Hematopoietic multipotent progenitor cell treated with erythropoietin and hydrocortisone succinate and interleukin-3 and kit ligand, for 6 days (in vitro differentiated cells): ENCODE results near the gene LTO1.
A peak's percentile ranks its signal among the peaks of the same experiment; 100 is the strongest.

Experiments used
- DNase-seq: peaks from one replicate; pipeline ENCODE4 v3.0.0-alpha.2; 2015

LTO1 gene

DNA sequence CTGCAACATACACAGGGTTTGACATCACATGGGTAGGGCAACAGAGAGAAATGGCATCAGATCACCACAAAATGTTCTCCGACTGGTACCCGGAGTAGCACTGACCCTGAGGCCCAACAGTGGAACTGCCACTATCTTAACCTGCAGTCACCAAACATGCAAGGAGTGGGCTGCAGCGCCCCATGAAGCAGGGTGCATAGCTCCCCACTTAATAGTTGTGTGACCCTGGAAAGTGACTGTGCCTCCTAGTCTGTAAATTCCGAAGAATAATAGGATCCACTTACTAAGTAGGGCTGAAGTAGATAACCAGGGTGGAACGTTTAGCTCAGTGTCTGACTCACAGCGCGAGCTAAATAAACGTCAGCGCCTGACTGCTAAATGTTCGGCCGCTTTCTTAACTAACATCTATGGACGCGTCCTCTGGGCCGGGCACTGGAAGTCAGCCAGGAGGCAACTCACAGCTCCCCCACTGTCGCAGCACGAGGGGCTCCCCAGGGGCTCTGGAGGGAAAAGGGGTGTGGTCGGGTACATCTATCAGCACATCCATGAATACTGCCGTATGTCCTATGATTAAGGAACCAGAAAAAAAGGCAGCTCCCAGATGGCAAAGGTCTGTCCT is 777 bp downstream of the LTO1 start:
- DNase-seq, result peak; percentile 80

DNA sequence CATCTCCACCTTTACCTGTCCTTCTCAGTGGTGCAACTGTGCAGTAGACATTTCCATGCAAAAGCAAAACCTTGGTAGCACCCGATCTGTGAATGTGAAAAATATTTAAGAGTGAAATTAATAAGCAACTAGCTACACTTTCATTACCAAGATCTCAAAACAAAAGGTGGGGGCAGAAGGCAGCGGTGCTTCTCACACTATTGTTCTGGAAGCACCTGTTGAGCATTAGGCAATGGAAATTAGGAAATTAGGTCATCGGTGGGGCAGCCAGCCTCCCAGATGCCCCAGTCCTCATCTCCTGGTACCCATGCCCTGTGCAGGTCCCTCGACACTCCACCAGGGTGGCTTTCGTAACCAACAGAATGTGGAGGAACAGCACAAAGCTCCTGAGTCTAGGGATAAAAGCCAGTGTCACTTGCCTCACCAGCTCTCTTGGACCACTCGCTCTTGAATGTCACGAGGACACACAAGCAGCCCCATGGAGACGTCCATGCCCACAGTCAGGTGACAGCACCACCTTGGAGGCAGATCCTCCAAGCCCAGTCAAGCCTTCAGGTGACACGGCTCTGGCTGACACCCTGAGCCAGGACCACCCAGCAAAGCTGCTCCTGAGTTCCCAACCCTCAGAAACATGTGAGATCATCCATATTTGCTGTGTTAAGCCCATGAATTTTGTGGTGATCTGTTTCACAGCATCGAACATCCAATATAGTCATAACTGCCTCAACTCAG is 3.3 kb downstream of the LTO1 start:
- no peak for DNase-seq

DNA sequence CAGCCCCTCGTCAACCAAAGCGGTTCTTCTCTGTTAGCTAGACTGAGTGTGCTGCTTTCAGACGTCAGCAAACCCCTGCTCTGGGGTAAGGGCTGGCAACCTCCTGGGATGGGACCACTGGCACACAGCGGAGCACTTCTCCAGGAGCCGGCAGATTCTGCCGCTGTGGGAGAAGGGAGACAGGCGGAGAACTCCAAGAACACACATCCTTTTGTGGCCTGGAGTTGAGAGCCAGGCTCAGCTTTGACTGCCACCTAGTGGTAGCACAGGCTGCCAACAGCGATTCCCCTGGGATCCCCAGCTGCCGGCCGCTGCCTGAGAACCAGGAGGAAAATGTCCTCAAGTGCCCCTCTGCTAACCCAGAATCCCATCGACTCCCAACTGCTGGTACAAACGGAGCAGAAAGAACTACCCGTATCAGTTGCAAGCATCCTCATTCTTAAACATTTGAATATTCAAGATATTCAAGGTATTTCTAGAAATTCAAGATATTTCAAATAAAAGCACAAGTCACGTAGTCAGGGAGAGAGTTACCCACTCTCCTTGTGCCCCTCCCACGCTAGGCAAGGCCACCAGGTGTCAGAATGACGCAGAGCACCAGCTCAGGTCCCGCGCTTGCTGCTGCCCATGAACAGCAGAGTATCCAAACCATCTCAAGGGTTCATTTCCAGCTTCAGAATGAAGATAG is 4.9 kb downstream of the LTO1 start:
- peak; percentile 84 for DNase-seq

DNA sequence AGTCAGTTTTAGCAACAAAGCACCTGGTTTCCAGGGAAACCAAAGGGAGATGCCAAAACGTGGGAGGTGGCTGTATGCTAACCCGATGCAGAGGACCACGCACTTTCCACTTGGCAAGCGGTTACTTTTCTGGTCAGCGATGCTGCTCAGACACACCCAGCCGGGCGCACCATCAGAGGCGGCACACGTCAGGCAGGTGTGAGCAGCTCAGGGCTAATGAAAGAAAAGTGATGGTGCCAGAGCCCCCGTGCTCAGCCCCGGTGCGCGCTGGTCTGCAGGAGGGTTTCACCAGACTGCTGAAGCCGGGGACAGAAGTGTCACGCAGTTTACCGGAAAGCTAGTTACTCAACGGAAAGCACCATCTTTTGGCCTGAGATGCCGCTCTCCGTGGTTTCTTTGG is 5.7 kb downstream of the LTO1 start:
- no peak for DNase-seq

DNA sequence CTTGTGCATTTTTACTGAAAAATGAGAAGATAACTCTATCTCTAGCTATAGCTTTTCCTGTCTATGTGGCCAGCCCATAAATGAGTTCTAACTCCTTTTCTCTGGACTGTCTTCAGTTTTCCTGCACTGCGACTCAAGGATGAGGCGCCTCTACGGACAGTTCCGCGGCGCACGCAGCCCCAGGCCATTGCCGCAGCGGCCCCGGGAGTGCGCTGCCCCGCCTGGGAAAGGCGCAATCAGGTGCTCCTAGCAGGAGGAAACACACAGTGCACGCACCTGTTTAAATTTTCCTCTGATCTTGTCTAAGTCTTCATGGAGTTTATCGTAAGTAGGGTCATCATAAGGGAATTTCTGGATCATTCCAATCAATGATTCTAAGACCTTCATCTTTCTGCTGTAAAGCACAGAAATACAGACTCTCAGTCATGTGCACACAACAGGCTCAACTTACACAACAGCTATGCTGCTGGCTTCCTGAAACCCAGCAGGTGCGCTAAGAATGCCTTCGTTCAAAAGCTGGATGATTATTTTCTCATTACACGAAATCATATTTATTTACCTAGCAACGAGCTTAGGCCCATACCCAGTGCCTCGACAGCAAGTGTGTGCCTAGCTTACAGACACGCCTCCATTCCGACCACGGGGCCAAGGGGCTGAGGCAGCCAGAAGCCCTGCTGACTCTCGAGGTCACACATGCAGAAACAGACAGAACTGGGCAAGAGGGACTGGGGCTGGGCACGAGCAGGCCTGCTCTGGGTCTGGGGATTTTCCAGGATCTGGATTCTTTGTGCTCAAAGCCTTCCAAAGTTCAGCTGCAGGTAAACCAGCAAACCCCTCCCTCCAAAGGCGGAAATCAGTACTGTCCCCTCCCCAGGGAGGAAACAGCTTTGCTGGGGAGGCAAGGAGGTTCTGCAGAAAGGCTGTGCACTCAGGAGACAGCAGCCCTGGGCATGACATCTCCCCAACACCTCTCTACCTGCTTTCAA is 7.2 kb downstream of the LTO1 start:
- no peak for DNase-seq

DNA sequence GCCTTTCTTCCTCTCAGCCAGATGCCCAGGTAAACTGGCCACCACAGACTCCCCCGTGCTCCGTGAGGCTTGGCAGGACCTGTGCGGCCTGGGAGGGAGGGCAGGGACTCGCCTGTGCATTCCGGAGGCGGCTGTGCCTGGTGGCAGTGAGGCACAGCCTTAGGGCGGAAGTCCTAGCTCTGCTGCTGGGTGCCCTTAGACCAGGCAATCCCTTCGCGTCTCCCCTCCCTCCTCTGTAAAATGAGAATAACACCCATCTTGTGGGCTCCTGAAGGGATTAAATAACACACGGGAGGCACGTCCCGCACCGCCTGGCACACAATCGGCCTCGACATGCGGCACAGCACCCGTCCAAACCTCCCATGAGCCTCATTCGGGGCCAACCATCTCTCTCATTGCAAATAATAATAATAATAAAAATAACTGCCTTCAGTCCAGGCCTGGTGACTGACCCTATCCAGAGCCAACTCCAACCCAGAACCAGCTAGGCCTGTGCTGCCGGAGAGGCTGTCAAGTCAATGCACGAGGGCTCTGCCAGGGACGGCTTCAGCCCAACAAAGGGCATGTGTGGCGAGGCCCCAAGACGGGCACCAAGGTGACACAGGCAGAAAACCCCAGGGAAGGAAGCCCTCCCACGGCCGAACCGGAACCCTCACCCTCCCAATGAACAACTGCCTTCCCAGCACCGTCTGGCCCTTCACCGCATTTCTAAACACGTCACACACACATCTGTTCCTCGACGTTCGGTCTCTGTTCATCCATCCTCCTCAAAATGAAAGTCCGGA is 8.2 kb downstream of the LTO1 start:
- DNase-seq, result no peak

DNA sequence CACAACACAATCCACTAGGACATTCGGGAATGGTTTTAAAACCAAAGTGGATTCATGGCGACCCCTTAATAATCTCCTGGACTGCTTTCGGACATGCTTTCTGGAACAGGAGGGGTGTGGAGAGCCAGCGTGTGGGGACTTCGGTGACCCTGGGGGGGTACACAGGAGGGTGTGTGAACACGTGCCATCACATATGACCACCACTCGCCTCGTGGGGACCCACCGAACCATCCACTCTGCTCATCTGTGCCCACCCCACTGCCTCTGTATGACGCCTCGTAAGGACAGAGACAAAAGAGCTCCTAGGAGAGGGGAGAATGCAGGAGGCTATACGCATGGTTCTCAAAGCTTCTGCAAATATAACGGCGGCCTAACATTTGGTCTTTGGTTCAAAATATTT is 8.9 kb downstream of the LTO1 start:
- DNase-seq, result no peak

DNA sequence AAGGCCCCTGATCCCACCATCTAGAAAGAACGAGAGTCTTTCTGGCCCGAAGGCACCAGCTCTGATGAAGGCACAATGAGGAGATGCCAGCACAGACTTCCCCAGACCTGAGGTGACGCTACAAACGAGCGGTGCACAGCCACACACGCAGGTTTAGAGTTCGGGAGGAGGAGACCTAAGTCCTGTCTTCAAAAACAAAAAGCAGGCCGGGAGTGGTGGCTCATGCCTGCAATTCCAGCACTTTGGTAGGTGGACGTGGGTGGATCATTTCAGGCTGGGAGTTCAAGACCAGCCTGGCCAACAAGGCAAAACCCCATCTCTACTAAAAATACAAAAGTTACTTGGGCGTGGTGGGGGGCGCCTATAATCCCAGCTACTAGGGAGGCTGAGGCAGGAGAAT is 9.5 kb downstream of the LTO1 start:
- DNase-seq, result no peak

DNA sequence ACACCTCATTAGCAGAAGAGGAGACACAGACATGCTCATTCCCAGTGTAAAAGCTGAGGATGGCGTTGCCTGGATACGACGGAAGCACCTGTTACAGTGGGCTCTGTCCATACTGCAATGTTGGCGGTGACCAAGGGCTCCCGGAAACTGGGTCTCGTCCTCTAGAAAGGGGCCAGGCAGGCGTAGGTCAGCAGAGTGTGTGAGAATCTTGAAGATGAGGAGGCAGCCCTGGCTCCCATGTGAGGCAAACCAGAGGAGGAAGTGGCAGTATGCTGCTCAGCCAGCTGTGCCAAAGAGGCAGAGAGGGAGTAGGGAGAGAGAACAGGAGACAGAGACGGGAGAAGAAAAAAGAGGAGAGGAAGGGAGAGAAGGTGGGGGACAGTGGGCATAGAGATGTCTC is 10.3 kb downstream of the LTO1 start:
- no peak for DNase-seq

DNA sequence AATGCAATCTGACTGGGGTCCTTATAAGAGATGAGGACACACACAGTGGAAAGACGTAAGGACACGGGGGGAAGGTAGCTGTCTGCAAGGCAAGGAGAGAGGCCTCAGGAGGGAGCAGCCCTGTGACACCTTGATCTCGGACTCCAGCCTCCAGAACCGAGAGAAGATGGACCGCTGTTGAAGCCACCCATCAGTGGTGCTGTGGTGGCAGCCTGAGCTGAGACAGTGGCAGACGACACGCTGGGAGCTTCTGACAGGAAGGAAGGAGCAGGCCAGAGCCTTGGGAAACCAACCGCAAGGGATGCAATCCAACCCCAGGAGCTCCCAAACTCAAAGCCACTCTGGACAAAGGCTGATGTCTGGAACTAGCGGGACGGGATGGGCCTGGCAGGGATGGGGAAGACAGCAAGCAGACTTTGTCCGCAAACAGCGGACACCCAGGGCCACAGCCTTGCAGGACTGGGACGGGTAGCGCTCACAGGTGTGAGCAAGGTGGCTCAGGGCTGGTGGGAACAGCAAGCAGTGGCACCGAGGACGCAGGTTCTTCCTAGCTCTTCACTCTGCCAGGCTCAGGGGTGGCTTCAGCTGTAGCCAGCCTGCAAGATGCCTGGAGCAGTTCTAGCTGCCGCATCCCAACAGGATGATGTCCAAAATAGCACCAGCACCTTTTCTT is 10.9 kb downstream of the LTO1 start:
- DNase-seq, result no peak

DNA sequence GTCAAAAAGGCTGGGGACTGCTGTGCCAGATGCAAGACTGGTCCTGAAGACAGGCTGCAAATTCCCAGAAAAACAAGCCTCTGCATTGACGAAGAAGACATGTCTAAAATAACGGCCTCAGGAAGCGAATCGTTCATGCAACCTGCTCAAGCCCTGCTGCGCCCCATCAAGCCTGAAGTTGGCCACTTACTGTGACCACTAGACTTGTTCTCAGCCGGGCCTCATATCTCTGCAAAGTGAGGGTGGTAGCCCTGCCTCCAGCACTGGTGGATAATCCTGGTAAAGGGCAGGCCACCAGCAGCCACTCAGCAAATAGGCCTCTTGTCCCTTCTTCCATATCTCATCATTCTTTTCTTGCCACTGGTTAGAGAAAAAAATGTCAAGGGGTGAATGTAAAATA is 11.8 kb downstream of the LTO1 start:
- DNase-seq, result no peak

DNA sequence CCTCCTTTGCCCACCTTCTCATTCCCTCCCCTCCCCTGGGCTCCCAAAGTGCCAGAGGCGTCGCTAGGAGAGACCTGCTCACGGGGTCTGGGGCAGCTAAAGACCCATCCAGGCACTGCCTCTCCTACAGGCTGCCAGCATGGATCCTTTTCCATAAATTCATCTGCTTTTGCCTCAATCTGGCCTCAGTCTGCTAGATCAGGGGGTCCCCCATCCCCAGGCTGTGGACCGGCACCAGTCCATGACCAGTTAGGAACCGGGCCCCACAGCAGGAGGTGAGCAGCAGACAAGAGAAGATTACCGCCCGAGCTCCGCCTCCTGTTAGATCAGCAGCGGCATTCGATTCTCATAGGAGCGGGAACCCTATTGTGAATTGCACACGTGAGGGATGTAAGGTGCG is 12.3 kb downstream of the LTO1 start:
- no peak for DNase-seq

DNA sequence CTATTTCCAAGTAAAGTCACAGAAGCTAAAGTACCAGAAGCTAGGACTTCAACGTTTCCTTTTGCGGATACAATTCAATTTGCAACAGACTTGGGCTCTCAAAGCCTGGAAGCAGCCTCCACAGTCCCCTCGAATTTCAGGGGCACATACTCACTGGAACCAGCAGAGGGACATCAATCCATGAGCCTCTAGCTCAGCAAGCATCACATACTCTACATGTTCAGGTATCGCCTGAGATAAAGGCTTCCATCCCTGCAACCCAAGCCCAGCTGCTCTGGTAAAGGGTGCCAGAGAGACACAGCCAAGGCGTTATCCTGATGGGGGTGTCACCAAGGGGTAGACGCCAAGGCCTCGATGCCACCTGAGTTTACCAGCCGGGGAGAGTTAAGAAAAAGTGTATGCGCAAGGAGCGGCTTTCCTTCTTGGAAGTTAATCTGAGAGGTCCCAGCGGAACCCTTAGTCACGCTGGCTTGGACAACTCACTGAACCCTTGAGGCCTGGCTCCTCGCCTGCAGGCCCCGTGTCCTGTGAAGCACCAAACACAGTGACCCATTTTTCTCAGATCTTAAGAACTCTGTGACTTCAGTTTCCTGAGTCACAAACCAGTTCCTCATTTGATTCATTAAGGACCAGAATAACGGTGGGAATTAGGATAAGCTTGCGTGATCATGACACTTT is 13.0 kb downstream of the LTO1 start:
- DNase-seq, result peak; percentile 50

DNA sequence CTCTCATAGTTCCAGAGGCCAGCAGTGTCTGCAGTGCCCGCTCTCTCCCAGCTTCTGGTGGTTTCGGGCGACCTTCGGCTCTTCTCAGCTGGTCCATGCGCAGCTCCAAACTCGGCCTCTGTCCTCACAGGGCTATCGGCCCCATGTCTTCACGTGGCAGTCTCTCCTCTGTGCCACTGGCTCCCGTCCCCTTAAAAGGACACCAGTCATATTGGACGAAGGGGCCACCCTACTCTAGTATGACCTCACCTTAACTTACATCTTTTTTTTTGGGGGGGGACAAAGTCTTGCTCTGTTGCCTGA is 13.8 kb downstream of the LTO1 start:
- no peak for DNase-seq

DNA sequence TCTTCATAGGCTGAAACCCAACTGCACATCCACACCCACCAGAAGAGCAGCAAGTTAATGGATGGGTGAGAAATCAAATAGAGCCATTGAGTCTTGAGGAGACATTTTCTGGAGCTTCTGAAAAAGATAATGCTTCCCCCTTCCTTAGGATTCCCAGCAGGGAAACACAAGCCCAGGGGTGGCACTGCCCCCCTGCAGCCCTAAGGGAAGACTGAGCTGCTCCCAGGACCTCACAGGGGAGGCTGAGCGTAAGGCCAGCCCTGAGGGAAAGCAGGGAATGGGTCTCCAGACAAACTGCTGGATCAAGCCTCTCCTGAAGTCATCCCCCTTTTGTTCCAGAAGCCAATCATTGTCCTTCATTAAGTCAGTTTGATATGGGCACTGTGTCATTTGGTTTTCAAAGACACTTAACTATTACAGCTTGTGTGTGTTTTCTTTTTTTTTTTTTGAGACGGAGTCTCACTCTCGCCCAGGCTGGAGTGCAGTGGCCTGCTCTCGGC is 15.1 kb downstream of the LTO1 start:
- no peak for DNase-seq

DNA sequence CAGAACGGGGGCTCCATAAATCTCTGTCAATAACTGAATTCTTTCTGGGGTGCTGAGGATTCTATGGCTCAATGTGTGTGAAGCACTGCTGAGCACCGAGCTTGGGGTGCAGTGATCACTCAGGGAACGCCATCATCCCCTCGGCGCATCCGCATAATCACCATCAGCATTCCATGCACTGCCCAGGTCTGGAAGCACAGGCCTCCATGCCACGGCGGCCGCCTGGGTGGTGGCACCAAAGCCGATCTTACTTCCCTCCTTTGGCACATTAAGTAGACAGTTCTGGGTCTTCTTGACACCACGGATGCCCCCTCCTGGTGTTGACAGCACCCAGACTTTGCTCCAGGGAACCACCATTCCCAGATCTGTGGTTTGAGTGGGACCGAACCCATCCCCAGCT is 15.6 kb downstream of the LTO1 start:
- DNase-seq, result no peak

DNA sequence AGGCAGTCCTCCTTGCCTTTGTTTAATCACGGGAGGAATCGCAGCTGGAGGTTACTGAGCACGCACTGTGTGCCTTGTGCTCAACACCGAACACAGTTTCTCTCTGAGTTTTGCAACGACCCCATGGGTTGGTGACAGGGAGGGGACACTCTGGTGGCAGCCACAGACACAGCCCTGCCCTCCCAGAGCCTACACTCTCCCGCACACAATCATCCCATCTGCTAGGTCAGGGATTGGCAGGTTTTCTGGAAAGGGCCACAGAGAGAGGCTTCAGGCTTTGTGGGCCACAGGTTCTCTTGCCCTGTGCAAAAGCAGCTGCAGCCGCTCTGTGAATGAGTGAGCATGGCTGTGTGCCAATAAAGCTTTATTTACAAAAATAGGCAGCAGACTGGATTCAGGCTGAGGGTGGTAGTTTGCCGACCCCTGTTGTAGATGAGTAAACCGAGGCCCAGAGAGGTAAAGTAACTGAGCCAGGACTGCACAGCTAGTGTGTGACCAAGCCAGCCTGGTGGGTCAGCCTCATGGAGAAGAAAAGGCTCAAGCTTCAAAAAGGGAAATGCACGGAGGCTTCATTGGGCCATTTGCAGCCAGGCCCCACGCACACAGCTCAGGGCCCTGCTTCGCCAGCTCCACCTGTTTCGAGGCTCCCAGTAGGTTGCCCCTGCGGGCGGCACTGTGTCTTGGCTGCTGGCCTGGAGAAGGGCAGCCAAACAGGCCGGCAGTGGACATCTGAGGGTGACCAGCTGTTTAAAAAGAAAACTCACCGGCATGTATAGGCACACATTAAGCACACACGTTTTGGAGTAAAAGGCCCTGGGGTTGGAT is 16.3 kb downstream of the LTO1 start:
- DNase-seq, result no peak

DNA sequence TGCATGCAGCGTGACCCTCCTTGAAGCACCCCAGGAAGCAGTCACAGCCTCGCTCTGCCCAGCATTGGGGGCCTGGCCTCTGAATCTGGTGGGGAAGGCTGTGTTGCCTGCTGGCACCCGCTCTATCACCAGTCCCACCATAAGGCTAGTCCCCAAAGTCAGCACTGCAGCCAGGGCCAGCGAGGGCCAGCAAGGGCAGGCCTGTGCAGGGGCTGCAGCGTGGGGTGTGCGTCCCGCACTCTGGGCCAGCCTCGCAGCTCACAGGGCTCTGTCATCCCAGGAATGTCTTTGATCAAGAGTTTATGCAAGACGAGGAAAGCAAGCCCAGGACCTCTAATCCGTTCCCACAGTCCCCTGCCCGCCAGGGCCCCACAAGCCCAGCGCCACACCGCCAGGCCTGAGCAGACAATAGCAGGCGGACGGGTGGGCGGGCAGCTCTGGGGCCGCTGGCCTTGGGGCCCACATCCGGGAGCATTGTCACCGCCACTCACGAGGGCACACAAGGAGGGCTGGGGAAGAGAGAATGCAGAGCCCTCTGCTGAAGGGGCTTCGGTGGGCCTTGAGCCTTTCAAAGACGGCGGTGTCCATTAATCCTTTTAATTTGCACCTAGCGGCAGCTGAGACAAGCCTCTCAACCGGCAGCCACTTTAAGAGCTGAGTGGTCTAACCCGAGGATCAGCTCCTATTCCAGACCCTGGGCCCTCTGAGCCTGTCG is 17.1 kb downstream of the LTO1 start:
- DNase-seq, result no peak

DNA sequence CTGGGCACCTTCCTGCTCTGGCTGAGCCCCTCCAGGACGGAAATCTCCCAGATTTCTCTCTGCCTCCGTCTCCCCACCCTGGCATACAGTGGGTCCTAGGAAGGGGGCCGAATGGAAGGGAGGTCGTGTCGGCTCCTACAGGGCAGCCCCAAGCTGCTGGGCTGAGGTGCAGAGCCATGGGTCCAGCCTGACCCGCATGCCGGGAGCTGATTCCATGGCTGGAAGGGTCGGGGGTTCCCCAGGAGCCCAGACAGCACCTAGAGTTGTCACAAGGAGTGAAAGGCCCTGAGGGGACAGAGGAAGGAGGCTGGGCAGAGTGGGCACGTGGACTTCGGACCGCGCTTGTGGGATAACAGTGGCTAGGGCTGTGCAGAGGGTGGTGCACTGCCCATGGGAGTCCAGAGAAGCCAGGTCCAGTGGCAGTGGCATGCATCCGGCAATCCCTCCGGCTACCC is 17.7 kb downstream of the LTO1 start:
- no peak for DNase-seq
